GM21423 (cell line): ENCODE measurements around the gene WWP2.
A peak's percentile ranks its signal among the peaks of the same experiment; 100 is the strongest.
"Not testable (repeated sequence)": the region's sequence is repeated elsewhere in the genome, so short reads cannot be mapped to it uniquely, and the experiment has no call there.

Source experiments
- ATAC-seq: cut with Tn5 transposase; IDR thresholded peaks from one replicate; pipeline ENCODE4 v1.9.1; 2021; ENCODE audit warnings: mild to moderate bottlenecking, moderate library complexity; ENCODE audit not compliant: unreplicated experiment

The WWP2 gene

DNA sequence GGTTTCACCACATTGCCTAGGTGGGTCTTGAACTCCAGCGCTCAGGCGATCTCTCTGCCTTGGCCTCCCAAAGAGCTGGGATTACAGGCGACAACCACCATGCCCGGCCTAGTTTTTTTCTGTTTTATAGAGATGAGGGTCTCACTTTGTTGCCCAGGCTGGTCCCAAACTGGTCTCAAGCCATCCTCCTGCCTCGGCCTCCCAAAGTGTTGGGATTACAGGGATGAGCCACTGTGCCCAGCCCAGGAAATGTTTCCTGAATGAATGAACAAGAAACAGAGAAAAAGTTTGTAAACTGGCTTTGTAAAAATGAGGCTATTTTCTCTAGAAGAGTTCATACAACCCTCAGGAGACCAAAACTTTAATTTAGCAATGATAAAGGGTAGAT is 68.0 kb downstream of the WWP2 start:
- no peak for ATAC-seq

DNA sequence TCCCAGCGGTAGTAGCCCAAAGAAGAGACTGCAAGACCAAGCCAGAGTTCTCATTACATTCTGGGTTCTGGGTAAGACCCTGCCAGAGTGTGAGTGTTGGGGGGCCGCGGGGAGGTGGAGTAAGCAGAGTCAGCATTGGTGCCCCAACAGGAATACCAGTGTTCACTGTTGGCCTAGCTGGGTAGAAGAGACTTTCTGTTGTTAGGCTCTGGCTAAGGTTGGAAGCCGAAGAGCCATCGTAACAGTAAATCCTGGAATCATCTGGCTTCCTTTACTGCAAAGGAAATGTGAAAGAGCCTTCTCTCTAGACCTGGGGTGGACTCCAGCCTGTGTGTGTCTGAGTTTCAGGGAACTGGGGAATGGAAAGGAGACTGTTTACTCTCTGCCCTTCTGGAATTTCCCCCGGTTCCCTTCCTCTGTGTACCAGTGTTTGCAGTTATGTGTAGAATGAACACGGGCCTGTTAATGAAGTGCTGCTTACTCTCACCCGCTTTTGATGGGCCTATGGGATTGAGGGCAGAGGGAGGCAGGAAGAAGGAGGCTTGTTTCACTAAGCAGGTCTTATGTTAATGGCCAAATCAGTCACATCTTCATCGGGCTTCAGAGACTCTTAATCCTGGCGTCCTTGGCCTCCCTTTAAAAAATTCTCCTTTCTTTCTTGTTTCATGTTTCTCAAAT is 68.5 kb downstream of the WWP2 start:
- ATAC-seq, result no peak

DNA sequence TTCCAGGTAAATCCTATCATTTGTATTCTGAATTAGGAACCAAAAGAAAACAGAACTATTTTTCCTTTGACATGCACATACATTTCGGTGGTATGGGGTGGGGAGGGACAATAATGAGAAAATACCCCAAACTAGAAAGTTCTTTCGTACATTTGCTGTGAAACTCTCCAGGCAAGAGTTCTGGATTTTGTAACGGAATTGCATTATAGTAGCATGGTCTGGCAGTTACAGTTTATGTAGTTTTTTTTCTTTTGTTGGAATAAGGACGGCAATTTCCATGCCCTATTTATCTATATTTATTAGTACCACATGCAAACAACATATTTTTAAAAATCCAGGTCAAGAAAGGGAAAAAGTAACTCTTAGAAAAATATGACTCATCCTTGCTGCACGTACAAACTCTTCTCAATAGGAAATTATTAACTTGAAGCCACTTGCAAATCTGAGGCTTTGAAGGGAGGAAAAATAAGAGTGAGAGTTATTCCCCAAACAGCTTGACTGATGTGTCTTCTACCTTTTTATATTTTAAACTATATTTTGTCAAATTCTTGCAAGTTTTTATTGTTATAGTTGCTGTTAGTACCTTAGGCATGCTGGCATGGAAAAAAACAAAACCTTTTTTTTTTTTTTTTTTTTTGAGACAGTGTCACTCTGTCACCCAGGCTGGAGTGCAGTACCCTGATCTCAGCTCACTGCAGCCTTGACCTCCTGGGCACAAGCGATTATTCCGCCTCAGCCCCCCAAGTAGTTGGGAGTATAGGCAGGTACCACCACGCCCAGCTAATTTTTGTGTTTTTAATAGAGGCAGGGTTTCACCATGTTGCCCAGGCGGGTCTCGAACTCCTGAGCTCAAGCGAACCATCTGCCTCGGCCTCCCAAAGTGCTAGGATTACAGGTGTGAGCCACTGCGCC is 69.3 kb downstream of the WWP2 start:
- no peak for ATAC-seq

DNA sequence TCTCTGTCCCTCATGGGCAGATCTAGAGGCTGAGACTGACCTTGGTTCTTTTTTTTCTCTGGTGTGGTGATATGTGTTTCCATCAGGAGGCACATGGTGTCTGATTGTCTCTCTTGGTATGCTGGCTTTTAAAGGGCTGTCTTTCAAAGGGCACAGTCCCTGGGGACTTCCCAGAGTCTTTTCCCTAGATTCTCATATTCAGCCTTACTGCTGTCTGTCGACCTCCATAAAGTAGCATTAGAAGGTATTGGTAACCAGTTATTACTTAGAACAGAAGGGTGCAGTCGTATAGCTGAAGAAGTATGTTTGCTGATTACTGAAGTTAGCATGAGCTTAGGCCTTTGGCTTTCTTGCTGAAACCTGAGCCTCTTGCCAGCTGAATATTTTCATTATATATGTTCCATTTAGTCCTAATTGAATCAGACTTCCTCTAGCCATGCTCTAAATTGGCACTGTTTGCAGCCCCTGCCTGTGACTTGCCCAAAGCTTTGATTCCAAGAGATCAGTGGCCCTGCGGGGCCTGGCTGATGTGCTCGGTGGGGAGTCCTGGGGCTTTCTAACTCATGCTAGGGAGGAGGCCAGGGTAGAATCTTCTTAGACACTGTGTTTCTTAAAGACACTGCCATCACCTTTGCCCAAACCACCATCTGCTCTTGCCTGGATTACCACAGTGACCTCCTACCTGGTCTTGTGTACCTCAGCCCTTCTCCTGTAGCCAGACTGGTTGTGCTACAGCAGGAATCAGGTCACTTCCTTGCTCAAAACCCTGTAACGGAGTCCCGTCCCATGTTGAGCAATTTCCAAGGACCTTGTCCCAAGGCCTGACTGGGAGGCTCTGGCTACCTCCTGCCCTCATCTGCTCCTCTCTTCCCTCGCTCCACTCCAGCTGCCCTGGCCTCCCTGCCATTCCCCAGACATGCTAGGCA is 71.5 kb downstream of the WWP2 start:
- ATAC-seq, result no peak

DNA sequence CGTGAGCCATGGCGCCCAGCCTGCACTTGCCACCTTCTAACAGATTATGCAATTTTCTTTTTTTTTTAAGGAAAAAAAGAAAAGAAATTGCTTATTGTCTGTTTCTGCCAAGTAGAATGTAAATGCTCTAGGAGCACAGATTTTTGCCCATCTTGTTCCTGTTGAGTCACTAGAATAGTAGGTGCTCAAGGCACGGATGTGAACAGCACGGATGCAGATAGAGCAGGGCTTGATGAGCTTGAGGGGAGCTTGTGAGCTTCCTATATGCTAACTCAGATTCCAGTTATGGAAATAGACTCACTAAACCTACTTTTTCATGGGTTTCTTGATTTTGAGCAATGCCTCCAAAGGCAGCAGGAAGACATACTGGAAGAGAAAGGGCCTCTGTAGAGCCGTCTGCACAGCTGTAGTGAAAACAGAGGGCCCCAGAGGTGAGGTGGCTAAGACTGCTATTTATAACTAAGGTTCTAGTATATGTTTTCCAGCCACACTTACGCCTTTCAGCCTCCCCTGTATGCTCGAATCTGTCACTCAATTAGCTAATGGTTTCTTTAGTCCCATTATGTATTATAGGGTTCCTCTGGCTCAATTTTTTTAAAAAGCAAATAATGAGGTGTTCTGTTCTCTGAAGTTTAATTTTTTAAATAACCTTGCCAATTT is 72.8 kb downstream of the WWP2 start:
- ATAC-seq, result peak; percentile 54

DNA sequence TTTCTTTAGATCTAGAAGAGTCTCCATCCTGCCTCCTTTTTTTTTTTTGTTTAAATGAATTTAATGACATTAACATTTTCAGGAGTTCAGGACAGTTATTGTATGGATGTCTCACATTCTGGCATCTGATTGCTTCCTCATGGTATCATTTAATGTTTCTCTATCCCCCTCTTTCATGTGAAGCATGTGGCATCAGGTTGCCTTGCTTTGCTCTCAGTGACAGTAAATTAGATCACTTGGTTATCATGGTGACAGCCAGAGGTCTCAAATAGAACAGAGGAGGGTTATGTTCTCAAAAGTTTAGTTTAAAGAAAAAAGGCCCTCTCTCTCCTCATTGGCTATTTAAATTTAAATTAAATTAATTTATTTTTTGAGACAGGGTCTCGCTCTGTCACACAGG is 74.1 kb downstream of the WWP2 start:
- no peak for ATAC-seq

DNA sequence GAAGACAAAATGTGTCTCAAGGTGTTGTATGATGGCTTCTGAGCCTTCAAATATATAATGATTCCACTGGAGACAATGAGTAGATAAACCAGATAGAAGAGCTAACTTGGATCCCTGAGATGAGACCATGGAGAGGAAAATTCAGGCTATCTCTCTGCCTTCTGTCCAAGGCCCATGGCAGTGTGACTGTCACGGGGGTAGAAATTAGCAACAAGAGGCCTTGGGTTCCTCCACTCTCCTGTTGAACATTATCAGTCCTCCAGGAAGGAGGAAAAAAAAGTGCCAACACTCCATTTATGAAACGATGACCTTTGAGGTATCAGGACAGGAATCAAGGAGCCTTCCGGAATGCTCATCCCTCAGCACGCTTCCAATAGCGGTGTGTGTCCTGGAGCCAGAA is 75.2 kb downstream of the WWP2 start:
- no peak for ATAC-seq

DNA sequence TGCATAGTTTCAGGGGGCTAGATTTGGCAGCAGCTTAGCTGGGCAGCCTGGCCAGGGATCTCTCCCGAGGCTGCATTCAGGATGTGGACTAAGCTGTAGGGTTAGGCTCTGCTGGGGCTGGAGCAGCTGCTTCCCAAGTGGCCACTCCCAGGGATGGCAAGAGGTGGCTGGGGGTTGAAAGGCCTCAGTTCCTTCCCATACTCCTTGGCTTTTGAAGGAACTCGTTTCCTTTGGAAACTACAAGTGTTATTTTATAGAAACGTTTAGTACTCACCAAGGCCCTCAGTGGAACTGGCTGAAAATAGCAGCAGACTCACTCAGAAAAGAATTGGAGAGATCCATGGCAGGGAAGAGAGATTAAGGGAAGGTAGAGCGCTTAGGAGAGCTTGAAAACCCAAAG is 76.4 kb downstream of the WWP2 start:
- ATAC-seq, result no peak

DNA sequence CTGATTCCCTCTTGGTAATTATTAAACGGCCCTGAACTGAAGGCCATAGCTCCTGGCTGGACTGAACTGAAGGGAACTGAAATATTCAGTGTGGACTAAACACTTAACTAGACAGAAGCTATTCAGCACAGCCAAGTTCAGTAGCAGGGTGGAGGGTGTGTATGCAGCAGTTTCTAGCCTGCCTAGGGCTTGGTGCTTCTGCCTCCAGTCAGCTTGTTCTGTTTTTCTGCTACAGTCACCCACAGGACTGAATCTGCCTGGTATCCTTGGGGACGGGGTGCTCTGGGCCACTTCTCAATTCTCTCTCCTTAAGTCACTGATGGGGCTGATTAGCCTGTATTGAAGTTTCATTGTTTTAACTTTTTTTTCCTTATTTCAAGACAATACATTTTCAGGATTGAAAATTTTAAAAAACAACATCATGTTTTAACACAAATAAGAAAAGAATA is 77.1 kb downstream of the WWP2 start:
- no peak for ATAC-seq

DNA sequence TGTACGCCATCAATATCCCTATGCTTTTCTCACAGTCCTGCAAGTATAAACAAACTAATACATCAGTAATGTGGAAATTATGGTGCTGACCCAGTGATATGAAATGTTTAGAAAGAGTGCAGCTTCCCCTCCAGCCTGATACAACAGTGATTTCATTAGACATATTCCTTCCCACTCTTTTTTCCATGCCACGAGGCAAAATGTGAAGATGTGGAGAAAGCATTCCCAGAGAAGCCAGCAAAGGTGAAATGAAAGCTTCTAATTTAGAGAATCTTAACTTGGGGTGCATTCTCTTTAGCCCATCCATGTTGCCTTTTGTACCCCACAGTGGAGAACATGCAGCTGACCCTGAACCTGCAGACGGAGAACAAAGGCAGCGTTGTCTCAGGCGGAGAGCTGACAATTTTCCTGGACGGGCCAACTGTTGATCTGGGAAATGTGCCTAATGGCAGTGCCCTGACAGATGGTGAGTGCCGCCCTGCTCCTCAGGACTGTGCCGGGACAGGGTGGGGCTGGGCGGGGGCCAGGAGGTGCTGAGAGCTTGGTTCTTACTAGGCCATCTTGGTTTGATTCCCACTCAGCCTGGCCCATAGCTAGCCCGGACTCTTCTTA is 77.8 kb downstream of the WWP2 start:
- no peak for ATAC-seq

DNA sequence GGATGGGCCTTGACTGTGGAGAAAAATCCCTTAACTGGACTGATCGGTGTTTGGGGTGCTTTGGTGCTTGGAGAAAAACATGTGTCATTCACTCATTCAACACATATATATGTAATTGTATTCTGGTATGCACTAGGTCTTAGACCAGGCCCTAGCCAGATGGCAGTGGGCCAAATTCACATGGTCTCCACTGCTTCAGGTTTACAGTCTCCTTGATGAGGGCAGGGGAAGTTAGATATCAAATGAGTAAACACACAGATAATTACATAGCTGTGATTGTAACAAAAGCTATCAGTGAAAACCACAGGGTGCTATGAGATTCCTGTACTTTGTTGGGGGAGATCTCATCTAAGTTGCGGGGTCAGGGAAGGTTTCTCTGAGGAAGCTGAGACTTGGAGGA is 78.8 kb downstream of the WWP2 start:
- no peak for ATAC-seq

DNA sequence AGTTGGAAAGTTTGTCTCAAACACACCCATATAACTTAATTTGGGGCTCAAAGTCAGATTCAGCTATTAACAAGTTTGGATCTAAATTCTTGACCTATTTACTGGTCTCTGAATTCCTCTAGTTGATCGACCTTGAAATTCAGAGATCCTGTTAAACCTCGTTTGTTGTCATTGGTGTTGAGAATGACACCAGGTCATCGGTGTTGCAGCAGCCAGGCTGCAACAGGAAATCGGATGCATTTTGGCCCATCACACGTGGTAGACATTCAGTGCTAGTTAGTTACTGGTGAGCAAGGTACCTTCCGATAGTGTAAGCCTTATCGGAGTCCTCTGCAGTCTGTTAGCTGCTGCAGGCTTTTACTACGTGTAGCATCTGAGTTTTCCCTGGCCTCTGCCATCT is 82.3 kb downstream of the WWP2 start:
- no peak for ATAC-seq

DNA sequence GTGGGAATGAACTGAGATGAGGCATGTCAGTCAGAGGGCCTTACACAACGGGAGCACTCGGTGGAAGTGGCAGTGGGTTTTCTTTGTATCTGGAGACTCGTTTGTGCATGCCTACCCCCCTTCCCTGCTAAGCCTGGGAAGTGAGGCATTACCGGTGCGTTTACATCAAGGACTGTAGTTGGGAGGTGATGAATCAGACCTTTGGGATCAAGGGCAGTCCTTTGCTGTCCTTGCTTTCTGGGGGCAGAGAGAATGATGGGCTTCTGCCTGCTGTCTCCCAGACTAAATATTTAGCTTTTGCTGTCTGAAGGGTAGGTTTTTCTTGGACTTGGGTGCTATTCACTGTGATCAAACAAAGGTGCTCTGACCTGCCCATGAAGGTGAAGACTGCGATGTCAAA is 83.0 kb downstream of the WWP2 start:
- no peak for ATAC-seq

DNA sequence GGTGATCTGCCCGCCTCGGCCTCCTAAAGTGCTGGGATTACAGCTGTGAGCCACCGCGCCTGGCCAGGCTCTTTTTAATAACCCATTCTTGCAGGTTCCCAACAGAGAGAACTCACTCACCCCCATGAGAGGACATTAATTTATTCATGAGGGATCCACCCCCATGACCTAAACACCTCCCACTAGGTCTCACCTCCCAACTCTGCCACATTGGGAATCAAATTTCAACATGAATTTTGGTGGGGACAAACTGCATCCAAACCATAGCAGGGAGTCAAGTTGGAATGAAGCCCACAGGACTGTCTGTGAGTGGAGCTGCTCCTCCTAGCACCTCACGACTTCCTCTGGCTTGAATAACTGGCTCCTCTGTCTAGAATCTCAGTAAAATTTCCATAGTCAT is 85.5 kb downstream of the WWP2 start:
- no peak for ATAC-seq

DNA sequence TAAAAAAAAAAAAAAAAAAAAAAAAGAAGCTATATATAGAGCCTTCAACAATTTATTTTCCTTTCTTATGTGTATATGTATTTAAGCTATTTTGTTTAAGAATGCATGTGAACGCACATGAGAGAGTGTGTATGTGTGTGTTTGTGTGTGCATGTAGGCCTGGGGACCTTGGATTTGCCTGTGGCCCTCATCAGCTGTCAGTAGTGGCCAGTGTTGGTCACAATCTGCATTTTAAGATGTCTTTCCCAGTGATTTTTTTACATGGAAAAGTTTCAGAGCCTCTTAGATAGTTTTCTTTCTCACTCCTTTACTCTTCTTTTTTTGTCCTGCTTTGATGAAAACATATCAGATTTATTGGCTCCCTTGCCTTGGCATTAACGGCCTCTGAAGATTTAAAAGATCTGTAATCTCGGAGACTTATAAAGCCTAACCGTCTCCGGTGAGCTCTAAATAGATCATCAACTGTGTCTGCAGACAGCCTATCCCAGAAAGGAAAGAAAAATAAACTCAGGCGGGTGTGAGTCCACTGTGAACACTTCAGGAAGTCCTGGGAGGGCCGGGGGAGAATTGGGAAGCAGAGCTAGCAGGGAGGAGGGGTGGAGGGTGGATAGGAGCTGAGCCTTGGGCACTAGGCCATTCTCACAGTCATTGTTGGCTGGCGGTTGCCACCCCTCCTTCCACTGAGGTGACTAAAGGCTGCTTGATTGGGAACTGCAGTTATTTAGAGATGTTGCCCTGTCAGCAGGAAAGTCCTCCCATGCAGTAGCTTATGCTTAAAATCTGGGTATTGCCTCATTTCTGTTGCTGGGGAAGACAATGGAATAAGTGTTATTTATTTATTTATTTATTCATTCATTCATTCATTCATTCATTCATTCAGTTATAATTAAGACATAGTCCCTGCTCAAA is 86.8 kb downstream of the WWP2 start:
- no peak for ATAC-seq

DNA sequence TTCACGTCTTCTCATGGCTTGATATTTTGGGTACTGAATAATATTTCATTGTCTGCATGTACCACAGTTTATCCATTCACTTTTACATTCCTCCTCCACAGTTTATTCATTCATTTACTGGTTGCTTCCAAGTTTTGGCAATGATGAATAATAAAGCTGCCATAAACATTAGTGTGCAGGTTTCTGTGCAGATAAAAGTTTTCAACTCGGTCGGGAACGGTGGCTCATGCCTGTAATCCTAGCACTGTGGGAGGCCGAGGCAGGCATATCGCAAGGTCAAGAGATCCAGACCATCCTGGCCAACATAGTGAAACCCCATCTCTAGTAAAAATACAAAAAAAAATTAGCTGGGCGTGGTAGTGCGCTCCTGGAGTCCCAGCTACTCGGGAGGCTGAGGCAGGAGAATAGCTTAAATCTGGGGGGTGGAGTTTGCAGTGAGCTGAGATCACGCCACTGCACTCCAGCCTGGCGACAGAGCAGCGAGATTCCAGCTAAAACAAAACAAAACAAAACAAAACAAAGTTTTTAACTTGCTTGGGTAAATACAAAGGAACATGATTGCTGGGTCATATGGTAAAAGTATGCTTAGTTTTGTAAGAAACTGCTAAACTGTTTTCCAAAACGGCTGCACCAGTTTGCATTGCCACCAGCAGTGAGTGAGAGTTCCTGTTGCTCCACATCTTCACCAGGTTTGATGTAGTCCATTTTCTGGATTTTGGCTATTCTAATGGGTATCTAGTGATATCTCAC is 89.5 kb downstream of the WWP2 start:
- no peak for ATAC-seq

DNA sequence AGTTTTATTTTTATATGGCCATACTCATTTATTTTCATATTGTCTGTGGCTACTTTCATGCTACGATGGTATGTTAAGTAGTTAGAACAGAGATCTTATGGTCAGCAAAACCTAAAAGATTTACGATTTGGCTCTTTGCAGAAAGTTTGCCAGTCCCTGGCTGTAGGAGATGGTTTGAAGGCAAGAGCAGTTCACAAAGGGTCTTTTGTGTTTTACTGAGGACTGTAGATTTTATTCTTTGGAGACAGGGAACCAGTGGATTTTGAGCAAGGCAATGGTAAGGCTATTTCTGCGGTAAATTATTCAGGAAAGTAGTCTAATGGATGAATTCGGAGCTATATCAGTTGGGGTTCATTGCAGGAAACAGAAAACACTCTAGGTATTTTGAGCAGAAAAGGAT is 90.7 kb downstream of the WWP2 start:
- ATAC-seq, result no peak

DNA sequence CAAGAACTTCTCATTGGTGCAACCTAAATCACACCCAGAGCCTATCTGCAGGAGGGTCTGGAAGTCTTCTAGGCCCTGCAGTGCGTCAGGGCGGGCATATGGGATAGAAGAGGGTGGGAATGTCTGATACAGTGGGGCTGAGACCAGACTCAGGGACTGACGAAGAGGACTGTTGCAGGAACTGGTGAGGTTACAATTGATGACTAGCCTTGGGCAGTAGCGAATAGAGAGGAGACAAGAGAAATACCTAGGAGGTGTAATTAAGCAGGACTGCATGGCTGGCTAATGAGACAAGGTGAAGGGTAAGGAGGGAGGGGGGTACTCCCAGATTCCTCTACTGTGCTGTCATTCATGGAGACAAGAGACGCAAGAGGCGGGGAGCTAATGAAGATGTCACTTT is 91.3 kb downstream of the WWP2 start:
- ATAC-seq, result no peak

DNA sequence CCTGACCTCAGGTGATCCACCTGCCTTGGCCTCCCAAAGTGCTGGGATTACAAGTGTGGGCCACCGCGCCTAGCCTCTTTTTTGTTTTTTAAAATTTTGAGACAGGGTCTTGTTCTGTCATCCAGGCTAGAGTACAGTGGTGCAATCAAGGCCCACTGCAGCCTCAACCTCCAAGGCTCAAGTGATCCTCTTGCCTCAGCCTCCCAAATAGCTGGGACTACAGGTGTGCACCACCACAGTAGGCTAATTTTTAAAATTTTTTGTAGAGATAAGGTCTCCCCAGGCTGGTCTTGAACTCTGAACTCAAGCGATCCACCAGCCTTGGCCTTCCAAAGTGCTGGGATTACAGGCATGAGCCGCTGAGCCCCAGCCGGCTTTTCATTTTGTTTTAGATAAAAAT is 92.6 kb downstream of the WWP2 start:
- not testable (repeated sequence) for ATAC-seq
